SK-N-MC (cell line): ENCODE measurements around the gene KRT86.

Experiments
- EZH2 ChIP-seq: fragments of 200-600 bp; sonication (generic); IDR thresholded peaks from one replicate; pipeline ENCODE4 v1.6.1; 2017; ENCODE audit warnings: antibody characterized with exemption
- POLR2AphosphoS5 ChIP-seq: IDR thresholded peaks from 2 replicates; pipeline ENCODE4 v1.6.1; 2012; ENCODE audit warnings: mild to moderate bottlenecking, low read depth, low read length, borderline replicate concordance

GRCh38 chr12:52244615-52244994 lies 29.8 kb upstream of the KRT86 start:
- TF ChIP-seq EZH2 (no peak), POLR2AphosphoS5 (no peak)
